Keratinocyte (primary cell): Measurements from ENCODE around the gene TSHZ3. TPM values are rescaled to one million over a fixed set of nuclear protein-coding genes. Genes with fewer than 3 reads are reported as not detected.

Experiments used
- DNase-seq: peaks from one replicate; pipeline ENCODE4 v3.0.0-alpha.2; 2011; ENCODE audit warnings: low read depth, missing footprints, low spot score
- FAIRE-seq: peaks from 2 replicates; lab custom pipeline; 2011; peaks lifted over from hg19 to GRCh38; lab: Jason Lieb, UNC
- H2AFZ ChIP-seq: 2 replicates; pipeline ENCODE4 v1.6.0; 2012; ENCODE audit warnings: low read length, control low read depth, inconsistent platforms; ENCODE audit not compliant: control insufficient read depth
- H3K27ac ChIP-seq: 2 replicates; pipeline ENCODE4 v1.5.1; 2011; ENCODE audit warnings: low read length; ENCODE audit not compliant: control insufficient read depth, insufficient read depth
- H3K27me3 ChIP-seq: 3 replicates; pipeline ENCODE4 v1.6.0; 2011; ENCODE audit warnings: low read length; ENCODE audit not compliant: control insufficient read depth, insufficient read depth; ENCODE audit errors: extremely low read depth
- H3K36me3 ChIP-seq, 2 experiments: 2 replicates in 1 of 2; 3 replicates in 1 of 2; pipeline ENCODE4 v1.5.1; 2011; ENCODE audit warnings: low read length in 2 of 2, mild to moderate bottlenecking in 1 of 2; ENCODE audit not compliant: control insufficient read depth in 2 of 2, insufficient read depth in 2 of 2; ENCODE audit errors: extremely low read depth in 1 of 2
- H3K4me1 ChIP-seq: 3 replicates; pipeline ENCODE4 v1.5.1; 2011; ENCODE audit warnings: low read length; ENCODE audit not compliant: control insufficient read depth, insufficient read depth; ENCODE audit errors: extremely low read depth
- H3K4me2 ChIP-seq: 3 replicates; pipeline ENCODE4 v1.6.0; 2011; ENCODE audit warnings: low read depth, low read length; ENCODE audit not compliant: control insufficient read depth, insufficient read depth; ENCODE audit errors: extremely low read depth
- H3K4me3 ChIP-seq, 3 experiments: fragments of 200-600 bp in 1 of 3; sonication (generic) in 1 of 3; 2 replicates in 2 of 3; 3 replicates in 1 of 3; pipeline ENCODE4 v1.5.1; 2011 to 2016; ENCODE audit warnings: low read length in 3 of 3, mild to moderate bottlenecking in 3 of 3, control low read depth in 2 of 3, inconsistent platforms in 1 of 3, low read depth in 1 of 3, mixed read lengths in 1 of 3, mixed run types in 1 of 3, moderate library complexity in 1 of 3; ENCODE audit not compliant: control insufficient read depth in 2 of 3, insufficient read depth in 2 of 3; ENCODE audit errors: extremely low read depth in 1 of 3
- H3K79me2 ChIP-seq: 2 replicates; pipeline ENCODE4 v1.6.0; 2012; ENCODE audit warnings: low read length; ENCODE audit not compliant: control insufficient read depth, insufficient read depth
- H3K9ac ChIP-seq: 3 replicates; pipeline ENCODE4 v1.6.0; 2011; ENCODE audit warnings: low read length; ENCODE audit not compliant: control insufficient read depth, insufficient read depth; ENCODE audit errors: extremely low read depth
- H3K9me1 ChIP-seq: 3 replicates; pipeline ENCODE4 v1.6.0; 2011; ENCODE audit warnings: low read length; ENCODE audit not compliant: control insufficient read depth, insufficient read depth; ENCODE audit errors: extremely low read depth
- H3K9me3 ChIP-seq: 2 replicates; pipeline ENCODE4 v1.5.1; 2012; ENCODE audit warnings: low read depth, low read length; ENCODE audit not compliant: control insufficient read depth
- H4K20me1 ChIP-seq: 3 replicates; pipeline ENCODE4 v1.6.0; 2011; ENCODE audit warnings: low read length; ENCODE audit not compliant: control insufficient read depth, insufficient read depth; ENCODE audit errors: extremely low read depth
- CTCF ChIP-seq, 3 experiments: IDR thresholded peaks in 1 of 3; conservative IDR thresholded peaks in 1 of 3; optimal IDR thresholded peaks in 1 of 3; 2 replicates in 2 of 3; 3 replicates in 1 of 3; pipeline versions ENCODE3 to v1.5.1; 2011; ENCODE audit warnings: low read length in 3 of 3, mild to moderate bottlenecking in 3 of 3, moderate library complexity in 2 of 3, control low read depth in 1 of 3, inconsistent platforms in 1 of 3; ENCODE audit not compliant: insufficient read depth in 2 of 3; ENCODE audit errors: extremely low read depth in 1 of 3
- EZH2 ChIP-seq: IDR thresholded peaks from one replicate; pipeline ENCODE4 v1.6.1; 2012; ENCODE audit warnings: inconsistent platforms, mild to moderate bottlenecking, low read length, moderate library complexity
- dilution Hi-C: fragments of 300-500 bp; cut with MboI; formaldehyde crosslinking; loops from one replicate; pipeline ENCODE4 v1.7.0; 2020; ENCODE audit warnings: low sequenced_read_pairs; ENCODE audit not compliant: extremely low pct_ligation_motif_present
- polyA plus RNA-seq, 5 experiments: library from polyadenylated mRNA; depleted of rRNA in 3 of 5; stranded (reverse) in 3 of 5; stranded (forward) in 1 of 5; unstranded in 1 of 5; fragments of >200 nt; gene quantifications; 1 replicate in 1 of 5; 2 replicates in 3 of 5; 3 replicates in 1 of 5; pipeline versions ENCODE4 v1.2.1 to v1.2.3, GENCODE V29; 2011 to 2012; ENCODE audit warnings: missing spikeins in 2 of 5, low read depth in 1 of 5, low replicate concordance in 1 of 5

TSHZ3 gene
- polyA plus RNA-seq, 1 donor (not counting 4 experiments of a cell fraction or from before 2014, with no cell fraction given): 3.6 TPM

GRCh38 chr19:31286491-31286890 lies 62.7 kb downstream of the TSHZ3 start:
- dilution Hi-C loops: no loop called here
- no peak overlapping the region for H3K4me2 ChIP-seq
- no peak for DNase-seq
- TF ChIP-seq CTCF (optimal IDR thresholded peaks at IDR 0.05 in 1 of 3, IDR thresholded peaks at IDR 0.05 in 1 of 3, conservative IDR thresholded peaks at IDR 0.05 in 1 of 3; ENCODE audit: extremely low read depth in 1 of 3, insufficient read depth in 2 of 3, low read length in 3 of 3) (no peak), EZH2 (no peak)
- H3K9me3 ChIP-seq: no peaks in the 10 kb centered on the region
- no peaks in the 10 kb centered on the region for H3K4me1 ChIP-seq
- no peak for FAIRE-seq
- no peak overlapping the region for H3K4me3 ChIP-seq
- no peak overlapping the region for H3K9ac ChIP-seq
- no peak overlapping the region for H3K27ac ChIP-seq
- H3K9me1 ChIP-seq: no peaks in the 10 kb centered on the region
- H3K36me3 ChIP-seq: no peaks in the 10 kb centered on the region
- H4K20me1 ChIP-seq: no peaks in the 10 kb centered on the region
- no peaks in the 10 kb centered on the region for H3K27me3 ChIP-seq
- no peak overlapping the region for H2AFZ ChIP-seq
- peaks cover 5% of the 10 kb centered on the region for H3K79me2 ChIP-seq

GRCh38 chr19:31285744-31286143 lies 63.5 kb downstream of the TSHZ3 start:
- H3K4me3 ChIP-seq: no peak overlapping the region
- peaks cover 5% of the 10 kb centered on the region for H3K79me2 ChIP-seq
- no peaks in the 10 kb centered on the region for H3K4me1 ChIP-seq
- H2AFZ ChIP-seq: no peak overlapping the region
- no peak overlapping the region for H3K27ac ChIP-seq
- TF ChIP-seq CTCF (optimal IDR thresholded peaks at IDR 0.05 in 1 of 3, IDR thresholded peaks at IDR 0.05 in 1 of 3, conservative IDR thresholded peaks at IDR 0.05 in 1 of 3; ENCODE audit: extremely low read depth in 1 of 3, insufficient read depth in 2 of 3, low read length in 3 of 3) (no peak), EZH2 (no peak)
- H3K9me1 ChIP-seq: no peaks in the 10 kb centered on the region
- FAIRE-seq: no peak
- H3K9ac ChIP-seq: no peak overlapping the region
- H3K9me3 ChIP-seq: no peaks in the 10 kb centered on the region
- H4K20me1 ChIP-seq: no peaks in the 10 kb centered on the region
- no peaks in the 10 kb centered on the region for H3K36me3 ChIP-seq
- H3K4me2 ChIP-seq: no peak overlapping the region
- dilution Hi-C loops: no loop called here
- no peaks in the 10 kb centered on the region for H3K27me3 ChIP-seq
- no peak for DNase-seq
